MM.1S (cell line): Measurements from ENCODE around the gene DENND4B.

ENCODE experiments used
- DNase-seq: peaks from one replicate; pipeline ENCODE4 v3.0.0-alpha.2; 2015
- H2AFZ ChIP-seq: fragments of 300-600 bp; sonication (generic); 2 replicates; pipeline ENCODE4 v1.6.0; 2016; ENCODE audit warnings: antibody characterized with exemption, low read length
- H3F3A ChIP-seq: fragments of 300-600 bp; sonication (generic); 2 replicates; pipeline ENCODE4 v1.6.1; 2016; ENCODE audit warnings: mild to moderate bottlenecking, antibody characterized with exemption, low read length, moderate library complexity, mixed read lengths; ENCODE audit not compliant: insufficient read depth
- H3K27ac ChIP-seq: fragments of 300-600 bp; sonication (generic); 2 replicates; pipeline ENCODE4 v1.5.1; 2016; ENCODE audit warnings: mild to moderate bottlenecking, low read length
- H3K27me3 ChIP-seq: fragments of 300-600 bp; sonication (generic); replicated peaks from 2 replicates; pipeline ENCODE4 v1.6.0; 2016; ENCODE audit warnings: low read length; ENCODE audit not compliant: insufficient read depth
- H3K36me3 ChIP-seq: fragments of 300-600 bp; sonication (generic); replicated peaks from 2 replicates; pipeline ENCODE4 v1.6.1; 2016; ENCODE audit warnings: mild to moderate bottlenecking, low read length, mixed read lengths; ENCODE audit not compliant: insufficient read depth
- H3K4me1 ChIP-seq: fragments of 300-600 bp; sonication (generic); 2 replicates; pipeline ENCODE4 v1.6.1; 2016; ENCODE audit warnings: low read length, mixed read lengths
- H3K4me2 ChIP-seq: fragments of 300-600 bp; sonication (generic); 2 replicates; pipeline ENCODE4 v1.6.0; 2016; ENCODE audit warnings: low read depth, low read length
- H3K4me3 ChIP-seq: fragments of 300-600 bp; sonication (generic); 2 replicates; pipeline ENCODE4 v1.5.1; 2016; ENCODE audit warnings: low read length, mixed read lengths
- H3K79me2 ChIP-seq: fragments of 300-600 bp; sonication (generic); 2 replicates; pipeline ENCODE4 v1.6.1; 2016; ENCODE audit warnings: mixed run types, low read length, mixed read lengths
- H3K9ac ChIP-seq: fragments of 300-600 bp; sonication (generic); 2 replicates; pipeline ENCODE4 v1.6.1; 2016; ENCODE audit warnings: low read length, mixed read lengths
- H3K9me2 ChIP-seq: fragments of 300-600 bp; sonication (generic); replicated peaks from 2 replicates; pipeline ENCODE4 v1.6.1; 2016; ENCODE audit warnings: mild to moderate bottlenecking, low read length, mixed read lengths; ENCODE audit not compliant: insufficient read depth
- H3K9me3 ChIP-seq: fragments of 300-600 bp; sonication (generic); replicated peaks from 2 replicates; pipeline ENCODE4 v1.6.1; 2016; ENCODE audit warnings: mild to moderate bottlenecking, low read length, mixed read lengths; ENCODE audit not compliant: insufficient read depth
- H4K20me1 ChIP-seq: fragments of 300-600 bp; sonication (generic); 2 replicates; pipeline ENCODE4 v1.6.1; 2016; ENCODE audit warnings: mild to moderate bottlenecking, low read length, moderate library complexity, mixed read lengths; ENCODE audit not compliant: insufficient read depth
- CTCF ChIP-seq: fragments of 300-600 bp; sonication (generic); IDR thresholded peaks from 2 replicates; pipeline ENCODE4 v1.5.1; 2016; ENCODE audit warnings: antibody characterized with exemption, low read length, mixed read lengths
- EZH2 ChIP-seq: fragments of 300-600 bp; sonication (generic); optimal IDR thresholded peaks from 2 replicates; pipeline ENCODE3; 2017; ENCODE audit warnings: low read depth, mild to moderate bottlenecking, antibody characterized with exemption, low read length, mixed read lengths
- EZH2phosphoT487 ChIP-seq: fragments of 300-600 bp; sonication (generic); IDR thresholded peaks from 2 replicates; pipeline ENCODE4 v1.6.1; 2018; ENCODE audit warnings: antibody characterized with exemption, low read length

DENND4B gene

GRCh38 chr1:153956997-153957715, 10.6 kb upstream of the DENND4B start:
- Histone ChIP-seq H3K79me2 (peaks cover 67% of the 10 kb centered on the region), H3K9me2 (no peaks in the 10 kb centered on the region), H3K27me3 (no peaks in the 10 kb centered on the region), H3F3A (peaks cover 6% of the 10 kb centered on the region; the same call in 1 of the 2 replicates), H3K9ac (peak overlapping the region; percentile 80), H4K20me1 (no peaks in the 10 kb centered on the region), H3K4me3 (peak overlapping the region; percentile 90), H3K27ac (peak overlapping the region; percentile 52; the same call in 1 of the 2 replicates), H3K9me3 (no peaks in the 10 kb centered on the region), H3K4me2 (peak overlapping the region; percentile 67), H3K4me1 (peaks cover 24% of the 10 kb centered on the region), H2AFZ (peak overlapping the region; percentile 83), H3K36me3 (0 out of 2 replicates have a peak, but pooled peaks cover 3% of the 10 kb centered on the region)
- TF ChIP-seq CTCF (no peak), EZH2 (no peak), EZH2phosphoT487 (no peak)
- no peak for DNase-seq

- DNase-seq = no peak
- TF ChIP-seq EZH2phosphoT487 = no peak
- TF ChIP-seq CTCF = no peak
- no peak for TF ChIP-seq EZH2
- no peak overlapping the region for H3K27ac ChIP-seq
- no peak overlapping the region for H2AFZ ChIP-seq
- no peak overlapping the region for H3K4me2 ChIP-seq
- no peaks in the 10 kb centered on the region for H3K27me3 ChIP-seq
- H3K9me3 ChIP-seq = no peaks in the 10 kb centered on the region
- no peaks in the 10 kb centered on the region for H4K20me1 ChIP-seq
- peaks cover 6% of the 10 kb centered on the region; the same call in 1 of the 2 replicates for H3F3A ChIP-seq
- H3K36me3 ChIP-seq = 0 out of 2 replicates have a peak, but pooled peaks cover 7% of the 10 kb centered on the region
- H3K4me3 ChIP-seq = no peak overlapping the region
- no peak overlapping the region for H3K9ac ChIP-seq
- H3K79me2 ChIP-seq = peaks cover 58% of the 10 kb centered on the region
- no peaks in the 10 kb centered on the region for H3K9me2 ChIP-seq
- peaks cover 19% of the 10 kb centered on the region for H3K4me1 ChIP-seq
Observed at GRCh38 chr1:153954826-153955225, 8.3 kb upstream of the DENND4B start.

- no peaks in the 10 kb centered on the region for H4K20me1 ChIP-seq
- 0 out of 2 replicates have a peak, but pooled peaks cover 7% of the 10 kb centered on the region for H3K36me3 ChIP-seq
- H3K27me3 ChIP-seq = no peaks in the 10 kb centered on the region
- no peak overlapping the region for H3K9ac ChIP-seq
- H3K4me3 ChIP-seq = no peak overlapping the region
- no peak overlapping the region for H2AFZ ChIP-seq
- H3K79me2 ChIP-seq = peaks cover 58% of the 10 kb centered on the region
- peaks cover 6% of the 10 kb centered on the region; the same call in 1 of the 2 replicates for H3F3A ChIP-seq
- H3K27ac ChIP-seq = no peak overlapping the region
- H3K4me1 ChIP-seq = peaks cover 16% of the 10 kb centered on the region
- no peaks in the 10 kb centered on the region for H3K9me3 ChIP-seq
- DNase-seq = no peak
- H3K9me2 ChIP-seq = no peaks in the 10 kb centered on the region
- H3K4me2 ChIP-seq = no peak overlapping the region
- TF ChIP-seq EZH2 (no peak), CTCF (no peak), EZH2phosphoT487 (no peak)
Observed at GRCh38 chr1:153953859-153954365, 7.4 kb upstream of the DENND4B start.
